ENCODE data around the gene ST8SIA6. TPM values are rescaled to one million over a fixed set of nuclear protein-coding genes. Genes with fewer than 3 reads are reported as not detected.

Gene ST8SIA6
- total RNA-seq, 2 donors from 2014 or later = 0.33 to 1.1 TPM

- WGBS, 2 experiments (ENCODE audit: insufficient coverage in 1 of 2, insufficient read length in 1 of 2) = 72 to 91% methylated on average over 2 to 3 of the region's 3 CpGs
These were observed 21.3 kb upstream of the ST8SIA6 start for GRCh38 chr10:17475661-17476060.

GRCh38 chr10:17474595-17475323 is 20.4 kb upstream of the ST8SIA6 start:
- H3K9ac ChIP-seq (ENCODE audit: extremely low read depth, low read length, poor library complexity, severe bottlenecking) = no peak overlapping the region
- no peaks in the 10 kb centered on the region for H3K27me3 ChIP-seq (ENCODE audit: control insufficient read depth, insufficient read depth, low read length, poor library complexity, severe bottlenecking)
- peaks cover 13% of the 10 kb centered on the region for H3K4me1 Mint-ChIP-seq
- peaks cover 7% of the 10 kb centered on the region for H3K9me3 ChIP-seq (ENCODE audit: control insufficient read depth, low read length)
- H3K4me1 ChIP-seq (ENCODE audit: control insufficient read depth, insufficient read depth, low read length) = no peaks in the 10 kb centered on the region
- H3K27ac Mint-ChIP-seq = peak overlapping the region; percentile 67
- no peaks in the 10 kb centered on the region for H3K36me3 ChIP-seq (ENCODE audit: control insufficient read depth, insufficient read depth, low read length)
- no peaks in the 10 kb centered on the region for H3K27me3 Mint-ChIP-seq (ENCODE audit: insufficient read depth)
- 70 to 84% methylated on average over 2 to 5 of the region's 5 CpGs for WGBS, 2 experiments (ENCODE audit: insufficient coverage in 1 of 2, insufficient read length in 1 of 2)
- no peak overlapping the region for H3K4me3 Mint-ChIP-seq
- peak; percentile 36 for DNase-seq
- H3K9me3 Mint-ChIP-seq = peaks cover 10% of the 10 kb centered on the region
- H3K36me3 Mint-ChIP-seq (ENCODE audit: low read depth) = no peaks in the 10 kb centered on the region
- no peak overlapping the region for H3K27ac ChIP-seq (ENCODE audit: low read depth, low read length)
- H3K4me3 ChIP-seq (ENCODE audit: low read length) = no peak overlapping the region
- no peak for TF ChIP-seq CTCF (conservative IDR thresholded peaks at IDR 0.05)

More at GRCh38 chr10:17475661-17476060, 21.3 kb upstream of the ST8SIA6 start:
- Histone ChIP-seq H3K9ac (ENCODE audit: extremely low read depth, low read length, poor library complexity, severe bottlenecking) (no peak overlapping the region), H3K9me3 (ENCODE audit: control insufficient read depth, low read length) (no peaks in the 10 kb centered on the region), H3K4me3 (ENCODE audit: low read length) (no peak overlapping the region), H3K4me1 (ENCODE audit: control insufficient read depth, insufficient read depth, low read length) (no peaks in the 10 kb centered on the region), H3K36me3 (ENCODE audit: control insufficient read depth, insufficient read depth, low read length) (no peaks in the 10 kb centered on the region), H3K27ac (ENCODE audit: low read depth, low read length) (no peak overlapping the region), H3K27me3 (ENCODE audit: control insufficient read depth, insufficient read depth, low read length, poor library complexity, severe bottlenecking) (no peaks in the 10 kb centered on the region)
- no peak overlapping the region for H3K27ac Mint-ChIP-seq
- H3K4me1 Mint-ChIP-seq = peaks cover 13% of the 10 kb centered on the region
- H3K4me3 Mint-ChIP-seq = no peak overlapping the region
- no peak for DNase-seq
- TF ChIP-seq CTCF (conservative IDR thresholded peaks at IDR 0.05) = no peak
- H3K27me3 Mint-ChIP-seq (ENCODE audit: insufficient read depth) = no peaks in the 10 kb centered on the region
- H3K36me3 Mint-ChIP-seq (ENCODE audit: low read depth) = no peaks in the 10 kb centered on the region
- H3K9me3 Mint-ChIP-seq = peaks cover under 1% of the 10 kb centered on the region

- H3K4me3 ChIP-seq (ENCODE audit: low read length) = no peak overlapping the region
- H3K27me3 Mint-ChIP-seq (ENCODE audit: insufficient read depth) = no peaks in the 10 kb centered on the region
- no peak overlapping the region for H3K4me3 Mint-ChIP-seq
- no peak for TF ChIP-seq CTCF (conservative IDR thresholded peaks at IDR 0.05)
- H3K27me3 ChIP-seq (ENCODE audit: control insufficient read depth, insufficient read depth, low read length, poor library complexity, severe bottlenecking) = no peaks in the 10 kb centered on the region
- H3K9me3 ChIP-seq (ENCODE audit: control insufficient read depth, low read length) = peaks cover 7% of the 10 kb centered on the region
- H3K9ac ChIP-seq (ENCODE audit: extremely low read depth, low read length, poor library complexity, severe bottlenecking) = no peak overlapping the region
- no peak overlapping the region for H3K27ac Mint-ChIP-seq
- no peaks in the 10 kb centered on the region for H3K36me3 Mint-ChIP-seq (ENCODE audit: low read depth)
- WGBS, 2 experiments (ENCODE audit: insufficient coverage in 1 of 2, insufficient read length in 1 of 2) = 86 to 92% methylated on average over 4 to 11 of the region's 11 CpGs
- DNase-seq = no peak
- H3K36me3 ChIP-seq (ENCODE audit: control insufficient read depth, insufficient read depth, low read length) = no peaks in the 10 kb centered on the region
- no peak overlapping the region for H3K27ac ChIP-seq (ENCODE audit: low read depth, low read length)
- H3K9me3 Mint-ChIP-seq = peaks cover 15% of the 10 kb centered on the region
- no peaks in the 10 kb centered on the region for H3K4me1 ChIP-seq (ENCODE audit: control insufficient read depth, insufficient read depth, low read length)
- peaks cover 13% of the 10 kb centered on the region for H3K4me1 Mint-ChIP-seq
These were observed 19.0 kb upstream of the ST8SIA6 start for GRCh38 chr10:17473228-17473950.
